Caco-2 (cell line): ENCODE measurements around the gene DEFB121. TPM values are rescaled to one million over a fixed set of nuclear protein-coding genes. Genes with fewer than 3 reads are reported as not detected.

Experiments
- Bru-seq: library from RNA; stranded (reverse); fragments of 400-500 nt; gene quantifications from one replicate; lab custom pipeline; 2021; lab: Mats Ljungman, UMichigan
- BruChase-seq, 2 experiments: library from RNA; stranded (reverse); fragments of 400-500 nt; gene quantifications; one replicate each; lab custom pipeline; 2021; lab: Mats Ljungman, UMichigan
- BruUV-seq: library from RNA; stranded (reverse); fragments of 400-500 nt; replicated peaks from 2 replicates; lab custom pipeline; 2021; lab: Mats Ljungman, UMichigan
- CTCF ChIA-PET: fragments of 300-600 bp; sonication (Branson Sonifier 250); formaldehyde crosslinking; loops from one replicate; lab custom pipeline; 2022; ENCODE audit warnings: antibody characterized with exemption; lab: Charles Lee
- POLR2A ChIA-PET: fragments of 300-600 bp; sonication (Branson Sonifier 250); formaldehyde crosslinking; loops from one replicate; lab custom pipeline; 2022; ENCODE audit warnings: antibody characterized with exemption; lab: Charles Lee
- DNase-seq, 2 experiments: peaks; one replicate each; pipeline versions ENCODE4 v3.0.0 to v3.0.0-alpha.2; 2020 to 2022
- H3K27me3 ChIP-seq: replicated peaks from 2 replicates; pipeline ENCODE4 v1.6.0; 2011; ENCODE audit warnings: low read length; ENCODE audit not compliant: control insufficient read depth, insufficient read depth
- H3K36me3 ChIP-seq: 2 replicates; pipeline ENCODE4 v1.5.1; 2011; ENCODE audit warnings: low read length; ENCODE audit not compliant: control insufficient read depth, insufficient read depth
- H3K4me1 ChIP-seq: fragments of 250-450 bp; sonication (Bioruptor Pico); 2 replicates; pipeline ENCODE4 v1.5.1; 2020; ENCODE audit warnings: mild to moderate bottlenecking
- H3K4me3 ChIP-seq: 2 replicates; pipeline ENCODE4 v1.5.1; 2011; ENCODE audit warnings: low read depth, mild to moderate bottlenecking, control low read depth, low read length
- H3K9me3 ChIP-seq: fragments of 250-450 bp; sonication (Bioruptor Pico); 2 replicates; pipeline ENCODE4 v1.5.1; 2020; ENCODE audit warnings: mild to moderate bottlenecking, moderate library complexity
- H3K27ac Mint-ChIP-seq: one replicate; pipeline ENCODE4 v1.8.0; 2022; ENCODE audit warnings: mixed read lengths; ENCODE audit not compliant: unreplicated experiment
- H3K27me3 Mint-ChIP-seq: one replicate; pipeline ENCODE4 v1.8.0; 2022; ENCODE audit warnings: mixed read lengths; ENCODE audit not compliant: insufficient read depth, unreplicated experiment
- H3K36me3 Mint-ChIP-seq: one replicate; pipeline ENCODE4 v1.8.0; 2022; ENCODE audit warnings: mild to moderate bottlenecking, mixed read lengths; ENCODE audit not compliant: insufficient read depth, unreplicated experiment
- H3K4me1 Mint-ChIP-seq: one replicate; pipeline ENCODE4 v1.8.0; 2022; ENCODE audit warnings: low read depth, mixed read lengths; ENCODE audit not compliant: unreplicated experiment
- H3K4me3 Mint-ChIP-seq: one replicate; pipeline ENCODE4 v1.8.0; 2022; ENCODE audit warnings: mild to moderate bottlenecking, moderate library complexity, mixed read lengths; ENCODE audit not compliant: unreplicated experiment
- H3K9me3 Mint-ChIP-seq: one replicate; pipeline ENCODE4 v1.8.0; 2022; ENCODE audit warnings: mixed read lengths; ENCODE audit not compliant: unreplicated experiment
- CTCF ChIP-seq, 2 experiments: fragments of 200-600 bp in 1 of 2; IDR thresholded peaks; 1 replicate in 1 of 2; 2 replicates in 1 of 2; pipeline versions ENCODE4 v1.5.1 to v1.8.0; 2011 to 2022; ENCODE audit warnings: antibody characterized with exemption in 1 of 2, control low read depth in 1 of 2, inconsistent platforms in 1 of 2, low read depth in 1 of 2, low read length in 1 of 2, mild to moderate bottlenecking in 1 of 2, moderate library complexity in 1 of 2; ENCODE audit not compliant: insufficient read depth in 1 of 2, severe bottlenecking in 1 of 2, unreplicated experiment in 1 of 2
- intact Hi-C: fragments of 100-400 bp; cut with micrococcal nuclease; formaldehyde crosslinking; loops from one replicate; pipeline ENCODE4 v1.10.0; 2022; ENCODE audit not compliant: unreplicated experiment
- long read RNA-seq: library from polyadenylated mRNA; stranded (forward); transcript quantifications from one replicate; pipeline ENCODE4 v2.0.0, GENCODE V29; 2022
- total RNA-seq: library from RNA; stranded (reverse); gene quantifications from 2 replicates; pipeline ENCODE4 v1.2.3, GENCODE V29; 2022

Gene DEFB121
- total RNA-seq (not detected in 2 replicates), Bru-seq, nascent RNA (not detected), BruChase-seq, experiment 1, labeled RNA remaining after a 2-hour chase (not detected), BruChase-seq, experiment 2, labeled RNA remaining after a 6-hour chase (not detected)
- long read RNA-seq = 0 reads

- Histone ChIP-seq H3K36me3 (no peaks in the 10 kb centered on the region), H3K4me3 (no peak within 1 kb of the TSS), H3K27me3 (no peaks in the 10 kb centered on the region; the same call in 1 of the 2 replicates), H3K9me3 (0 out of 2 replicates have a peak, but pooled peaks cover 4% of the 10 kb centered on the region), H3K4me1 (no peaks in the 10 kb centered on the region)
- POLR2A ChIA-PET = no interaction called here
- peaks cover 11% of the 10 kb centered on the region for H3K27me3 Mint-ChIP-seq
- no peaks in the 10 kb centered on the region for H3K36me3 Mint-ChIP-seq
- no peaks in the 10 kb centered on the region for H3K9me3 Mint-ChIP-seq
- H3K4me1 Mint-ChIP-seq = no peaks in the 10 kb centered on the region
- CTCF ChIA-PET = no interaction called here
- no peak for DNase-seq
- no peak for TF ChIP-seq CTCF (IDR thresholded peaks at IDR 0.05; ENCODE audit: insufficient read depth in 1 of 2, low read depth in 1 of 2, low read length in 1 of 2, severe bottlenecking in 1 of 2, unreplicated experiment in 1 of 2)
- intact Hi-C loops = no loop called here
- H3K4me3 Mint-ChIP-seq = no peak within 1 kb of the TSS
- H3K27ac Mint-ChIP-seq = no peak within 1 kb of the TSS
- no TSS peak for BruUV-seq
These were observed at the start of gene DEFB121 for GRCh38 chr20:31406115-31406514. DEFB121 (minus strand) TSS chr20:31406215; CDS start chr20:31406152, 63 bp downstream.

- Mint-ChIP-seq H3K36me3 (no peaks in the 10 kb centered on the region), H3K27me3 (peaks cover 8% of the 10 kb centered on the region), H3K4me1 (no peaks in the 10 kb centered on the region), H3K27ac (no peak overlapping the region), H3K4me3 (no peak overlapping the region), H3K9me3 (no peaks in the 10 kb centered on the region)
- ChIA-PET CTCF (interaction anchor here (1.7 kb wide), 1 partner anchor 49 kb away, joined by 4 read pairs; no protein-coding TSS in a partner anchor), POLR2A (no interaction called here)
- intact Hi-C loops = loop anchor here (1.0 kb wide), 1 partner anchor 41 kb away; no protein-coding TSS in a partner anchor
- no peak overlapping the region for H3K4me3 ChIP-seq
- no peaks in the 10 kb centered on the region; the same call in 1 of the 2 replicates for H3K27me3 ChIP-seq
- H3K9me3 ChIP-seq = peaks cover 8% of the 10 kb centered on the region; the same call in 1 of the 2 replicates
- no peak for DNase-seq
- TF ChIP-seq CTCF (IDR thresholded peaks at IDR 0.05; ENCODE audit: insufficient read depth in 1 of 2, low read depth in 1 of 2, low read length in 1 of 2, severe bottlenecking in 1 of 2, unreplicated experiment in 1 of 2) = no peak
- H3K4me1 ChIP-seq = no peaks in the 10 kb centered on the region
- no TSS peak for BruUV-seq
- H3K36me3 ChIP-seq = no peaks in the 10 kb centered on the region
These were observed 48.3 kb upstream of the DEFB121 start for GRCh38 chr20:31454361-31454760.

GRCh38 chr20:31452575-31452974 is 46.6 kb upstream of the DEFB121 start:
- no peak overlapping the region for H3K27ac Mint-ChIP-seq
- peaks cover 11% of the 10 kb centered on the region for H3K9me3 Mint-ChIP-seq
- Histone ChIP-seq H3K36me3 (no peaks in the 10 kb centered on the region), H3K4me3 (no peak overlapping the region), H3K9me3 (peaks cover 8% of the 10 kb centered on the region), H3K4me1 (no peaks in the 10 kb centered on the region), H3K27me3 (no peaks in the 10 kb centered on the region; the same call in 1 of the 2 replicates)
- H3K36me3 Mint-ChIP-seq = no peaks in the 10 kb centered on the region
- CTCF ChIA-PET = no interaction called here
- POLR2A ChIA-PET = no interaction called here
- intact Hi-C loops = no loop called here
- BruUV-seq = no TSS peak
- no peak for DNase-seq
- no peak overlapping the region for H3K4me3 Mint-ChIP-seq
- no peaks in the 10 kb centered on the region for H3K4me1 Mint-ChIP-seq
- H3K27me3 Mint-ChIP-seq = peaks cover 9% of the 10 kb centered on the region
- TF ChIP-seq CTCF (IDR thresholded peaks at IDR 0.05; ENCODE audit: insufficient read depth in 1 of 2, low read depth in 1 of 2, low read length in 1 of 2, severe bottlenecking in 1 of 2, unreplicated experiment in 1 of 2) = no peak
